Measurements from ENCODE around the gene NCOA3.

GRCh38 chr20:47689731-47690130 is 188.0 kb downstream of the NCOA3 start:
- TF ChIP-seq FOXK2 (IDR thresholded peaks at IDR 0.05) (no peak), BHLHE40 (IDR thresholded peaks at IDR 0.05; ENCODE audit: borderline replicate concordance) (no peak), TARDBP (IDR thresholded peaks at IDR 0.05) (no peak), ZNF384 (IDR thresholded peaks at IDR 0.05) (no peak), L3MBTL2 (conservative IDR thresholded peaks at IDR 0.05) (no peak), SUZ12 (IDR thresholded peaks at IDR 0.05) (no peak), ARNT (IDR thresholded peaks at IDR 0.05) (no peak), SP1 (IDR thresholded peaks at IDR 0.05) (no peak)
